AG09309 (cell line): Measurements from ENCODE around the gene MGMT.

Experiments used
- DNase-seq: peaks from one replicate; pipeline ENCODE4 v3.0.0-alpha.2; 2010; ENCODE audit warnings: low read depth
- H3K4me3 ChIP-seq: 2 replicates; pipeline ENCODE4 v1.5.1; 2011; ENCODE audit warnings: mild to moderate bottlenecking, low read depth, low read length, moderate library complexity; ENCODE audit not compliant: control insufficient read depth
- TF ChIP-seq, protein P1 (sequence below): IDR thresholded peaks from 2 replicates; pipeline ENCODE4 v1.5.1; 2011; ENCODE audit warnings: mild to moderate bottlenecking, low read depth, low read length, inconsistent platforms; ENCODE audit not compliant: insufficient read depth, control insufficient read depth; ENCODE audit errors: missing control alignments

Gene MGMT

DNA sequence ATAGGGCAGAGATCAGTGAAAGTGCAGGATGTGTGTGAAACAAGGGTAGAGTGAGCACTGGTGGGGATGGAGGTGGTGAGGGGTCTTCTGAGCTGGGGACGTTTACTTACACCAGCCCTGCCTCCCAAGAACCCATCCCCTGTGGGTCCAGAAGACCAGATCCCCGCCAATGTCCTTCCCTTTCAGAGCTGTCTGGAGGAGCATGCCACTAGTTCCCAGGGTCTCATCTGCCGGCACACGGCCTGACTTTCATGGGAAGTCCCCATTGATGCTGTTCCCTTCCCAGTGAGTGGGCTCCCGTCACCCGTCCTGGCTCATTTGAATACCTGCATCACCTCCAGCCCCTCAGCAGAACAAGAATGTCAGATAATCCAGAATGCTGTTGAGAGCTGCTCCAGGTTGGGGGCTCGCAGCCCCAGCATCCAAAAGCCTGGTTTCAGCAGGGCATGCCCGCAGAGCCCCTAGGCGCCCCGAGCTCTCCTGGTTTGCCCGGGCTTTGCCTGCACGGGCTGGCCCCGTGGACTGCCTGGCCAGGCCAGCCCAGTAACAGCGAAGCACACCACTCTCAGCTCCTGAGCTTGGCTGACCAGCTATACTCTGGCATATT is 246.7 kb downstream of the MGMT start:
- no peak overlapping the region for H3K4me3 ChIP-seq
- TF ChIP-seq, protein P1, sequence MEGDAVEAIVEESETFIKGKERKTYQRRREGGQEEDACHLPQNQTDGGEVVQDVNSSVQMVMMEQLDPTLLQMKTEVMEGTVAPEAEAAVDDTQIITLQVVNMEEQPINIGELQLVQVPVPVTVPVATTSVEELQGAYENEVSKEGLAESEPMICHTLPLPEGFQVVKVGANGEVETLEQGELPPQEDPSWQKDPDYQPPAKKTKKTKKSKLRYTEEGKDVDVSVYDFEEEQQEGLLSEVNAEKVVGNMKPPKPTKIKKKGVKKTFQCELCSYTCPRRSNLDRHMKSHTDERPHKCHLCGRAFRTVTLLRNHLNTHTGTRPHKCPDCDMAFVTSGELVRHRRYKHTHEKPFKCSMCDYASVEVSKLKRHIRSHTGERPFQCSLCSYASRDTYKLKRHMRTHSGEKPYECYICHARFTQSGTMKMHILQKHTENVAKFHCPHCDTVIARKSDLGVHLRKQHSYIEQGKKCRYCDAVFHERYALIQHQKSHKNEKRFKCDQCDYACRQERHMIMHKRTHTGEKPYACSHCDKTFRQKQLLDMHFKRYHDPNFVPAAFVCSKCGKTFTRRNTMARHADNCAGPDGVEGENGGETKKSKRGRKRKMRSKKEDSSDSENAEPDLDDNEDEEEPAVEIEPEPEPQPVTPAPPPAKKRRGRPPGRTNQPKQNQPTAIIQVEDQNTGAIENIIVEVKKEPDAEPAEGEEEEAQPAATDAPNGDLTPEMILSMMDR = no peak
- DNase-seq = no peak

GRCh38 chr10:129715805-129716204 is 248.8 kb downstream of the MGMT start:
- TF ChIP-seq, protein P1 = no peak
- no peak overlapping the region for H3K4me3 ChIP-seq
- DNase-seq = no peak

DNA sequence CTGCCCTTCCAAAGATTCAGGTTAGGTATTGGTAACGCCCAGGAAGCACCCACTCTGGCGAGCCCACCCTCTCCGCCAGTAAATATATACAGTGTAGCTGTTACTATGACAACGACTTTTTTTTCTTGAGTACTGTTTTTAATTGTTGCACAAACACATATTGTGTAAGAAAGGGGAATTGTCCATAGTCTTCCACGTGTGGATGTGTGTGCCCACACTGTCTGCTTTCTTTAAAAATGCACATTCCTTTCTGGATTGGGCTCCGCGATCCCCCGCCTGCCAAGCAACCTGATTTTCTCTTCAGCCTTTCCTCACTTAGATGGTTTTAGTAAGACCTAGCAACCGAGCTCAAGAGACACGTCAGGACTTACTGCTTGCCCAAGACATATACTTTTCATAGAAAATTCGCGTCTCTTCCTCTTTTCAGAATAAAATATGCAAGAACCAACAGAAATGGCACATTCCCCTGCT is 249.2 kb downstream of the MGMT start:
- H3K4me3 ChIP-seq = no peak overlapping the region
- no peak for DNase-seq
- TF ChIP-seq, protein P1 = no peak

DNA sequence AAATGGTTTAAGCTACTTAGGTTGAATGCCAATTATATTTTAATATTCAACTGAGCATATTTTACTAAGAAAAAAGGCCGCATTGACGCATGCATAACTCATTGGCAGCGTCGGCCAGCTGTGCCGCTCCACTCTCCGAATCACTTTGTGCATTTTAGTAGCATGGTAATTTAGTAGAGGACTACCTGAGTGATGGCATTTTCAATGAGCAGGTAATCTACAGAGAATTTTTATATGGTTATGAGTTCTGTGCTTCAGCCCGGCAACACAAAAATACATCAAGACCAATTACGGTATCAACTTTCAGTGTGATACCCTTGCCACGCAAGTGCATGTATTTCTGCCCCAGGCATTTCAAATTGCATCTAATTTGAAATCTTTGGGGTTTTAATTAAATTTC is 249.8 kb downstream of the MGMT start:
- DNase-seq = no peak
- TF ChIP-seq, protein P1 = no peak
- H3K4me3 ChIP-seq = no peak overlapping the region

DNA sequence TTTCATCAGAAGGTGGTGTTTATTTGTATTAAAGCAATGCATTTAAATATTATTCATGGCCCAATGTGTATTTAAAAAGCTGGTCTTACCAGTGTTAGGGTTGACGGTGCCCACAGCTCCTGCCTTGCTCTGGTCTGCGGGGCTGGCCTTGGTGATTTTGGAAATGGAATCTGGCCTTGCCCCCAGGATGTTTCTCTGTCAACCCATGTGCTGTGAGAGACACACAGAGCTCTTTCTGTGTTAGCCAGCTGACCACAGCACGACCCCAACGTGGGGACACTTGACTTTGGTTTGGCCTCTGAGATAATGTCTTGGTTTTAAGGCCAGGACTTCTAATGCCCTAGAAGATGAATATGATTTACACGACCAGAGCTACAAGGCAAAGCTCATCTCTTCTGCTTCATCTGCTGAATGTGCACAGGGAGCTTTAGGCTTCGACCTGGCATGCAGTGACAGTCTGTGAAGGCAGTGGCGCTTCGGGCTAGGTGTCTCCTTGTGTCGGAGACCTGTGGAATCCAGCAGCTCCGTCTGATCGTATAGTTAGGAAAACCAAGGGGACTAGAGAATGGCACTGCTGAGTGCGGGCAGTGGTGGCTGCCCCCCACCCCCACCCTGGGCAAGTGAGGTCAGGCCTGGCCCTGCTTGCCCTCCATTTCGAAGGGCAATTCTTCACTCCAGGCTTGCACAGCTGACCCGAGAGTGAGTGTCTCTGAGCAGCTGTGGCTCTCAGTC is 250.9 kb downstream of the MGMT start:
- no peak overlapping the region for H3K4me3 ChIP-seq
- TF ChIP-seq, protein P1 = no peak
- no peak for DNase-seq

GRCh38 chr10:129718548-129719414 is 251.7 kb downstream of the MGMT start:
- no peak for DNase-seq
- TF ChIP-seq, protein P1 = no peak

More at GRCh38 chr10:129718548-129719414, 251.7 kb downstream of the MGMT start:
- no peak overlapping the region for H3K4me3 ChIP-seq
